IPS-15b (cell line): Measurements from ENCODE around the gene ARHGAP42.
"Not testable (repeated sequence)": the region's sequence is repeated elsewhere in the genome, so short reads cannot be mapped to it uniquely, and the experiment has no call there.

Source experiments
- H3K27me3 ChIP-seq: one replicate; pipeline ENCODE4 v1.6.1; 2013; ENCODE audit warnings: low read length; ENCODE audit not compliant: control insufficient read depth, insufficient read depth
- H3K36me3 ChIP-seq: one replicate; pipeline ENCODE4 v1.6.1; 2013; ENCODE audit warnings: low read length; ENCODE audit not compliant: control insufficient read depth, insufficient read depth
- H3K4me1 ChIP-seq: one replicate; pipeline ENCODE4 v1.6.1; 2013; ENCODE audit warnings: mild to moderate bottlenecking, low read length; ENCODE audit not compliant: control insufficient read depth, insufficient read depth
- H3K4me3 ChIP-seq: one replicate; pipeline ENCODE4 v1.5.1; 2013; ENCODE audit warnings: low read depth, low read length
- H3K9ac ChIP-seq: one replicate; pipeline ENCODE4 v1.6.1; 2013; ENCODE audit warnings: low read depth, mild to moderate bottlenecking, low read length
- H3K9me3 ChIP-seq: one replicate; pipeline ENCODE4 v1.6.1; 2013; ENCODE audit warnings: mild to moderate bottlenecking, low read length; ENCODE audit not compliant: control insufficient read depth, insufficient read depth

ARHGAP42 gene

GRCh38 chr11:101008961-101009689, 322.0 kb downstream of the ARHGAP42 start:
- no peak overlapping the region for H3K9ac ChIP-seq
- no peaks in the 10 kb centered on the region for H3K27me3 ChIP-seq
- H3K4me1 ChIP-seq, result no peaks in the 10 kb centered on the region

GRCh38 chr11:101009690-101010055, 322.6 kb downstream of the ARHGAP42 start:
- Histone ChIP-seq H3K9ac (no peak overlapping the region), H3K4me3 (no peak overlapping the region), H3K4me1 (no peaks in the 10 kb centered on the region), H3K9me3 (no peaks in the 10 kb centered on the region), H3K36me3 (no peaks in the 10 kb centered on the region), H3K27me3 (no peaks in the 10 kb centered on the region)

More at GRCh38 chr11:101008961-101009689, 322.0 kb downstream of the ARHGAP42 start:
- Histone ChIP-seq H3K36me3 (no peaks in the 10 kb centered on the region), H3K9me3 (no peaks in the 10 kb centered on the region), H3K4me3 (no peak overlapping the region)

- no peaks in the 10 kb centered on the region for H3K4me1 ChIP-seq
- H3K4me3 ChIP-seq, result no peak overlapping the region
- no peaks in the 10 kb centered on the region for H3K36me3 ChIP-seq
- no peak overlapping the region for H3K9ac ChIP-seq
- no peaks in the 10 kb centered on the region for H3K9me3 ChIP-seq
- H3K27me3 ChIP-seq, result no peaks in the 10 kb centered on the region
These were observed 323.8 kb downstream of the ARHGAP42 start for GRCh38 chr11:101010899-101011298.

GRCh38 chr11:101011881-101012280, 324.8 kb downstream of the ARHGAP42 start:
- H3K4me3 ChIP-seq, result no peak overlapping the region

GRCh38 chr11:101013702-101014101, 326.6 kb downstream of the ARHGAP42 start:
- not testable (repeated sequence) for H3K36me3 ChIP-seq, H3K4me3 ChIP-seq, H3K9ac ChIP-seq, H3K27me3 ChIP-seq, H3K9me3 ChIP-seq, H3K4me1 ChIP-seq

More at GRCh38 chr11:101011881-101012280, 324.8 kb downstream of the ARHGAP42 start:
- Histone ChIP-seq H3K9me3 (no peaks in the 10 kb centered on the region), H3K27me3 (no peaks in the 10 kb centered on the region), H3K36me3 (no peaks in the 10 kb centered on the region), H3K4me1 (no peaks in the 10 kb centered on the region), H3K9ac (no peak overlapping the region)

- H3K4me3 ChIP-seq, result no peak overlapping the region
- H3K9ac ChIP-seq, result no peak overlapping the region
- no peaks in the 10 kb centered on the region for H3K27me3 ChIP-seq
- no peaks in the 10 kb centered on the region for H3K9me3 ChIP-seq
- H3K36me3 ChIP-seq, result no peaks in the 10 kb centered on the region
- H3K4me1 ChIP-seq, result no peaks in the 10 kb centered on the region
These were observed 327.7 kb downstream of the ARHGAP42 start for GRCh38 chr11:101014600-101015285.

- no peaks in the 10 kb centered on the region for H3K27me3 ChIP-seq
- H3K9ac ChIP-seq, result no peak overlapping the region
- H3K36me3 ChIP-seq, result no peaks in the 10 kb centered on the region
- H3K9me3 ChIP-seq, result no peaks in the 10 kb centered on the region
- no peak overlapping the region for H3K4me3 ChIP-seq
- H3K4me1 ChIP-seq, result no peaks in the 10 kb centered on the region
These were observed 332.8 kb downstream of the ARHGAP42 start for GRCh38 chr11:101019870-101020269.

- H3K36me3 ChIP-seq, result no peaks in the 10 kb centered on the region
- no peak overlapping the region for H3K4me3 ChIP-seq
- no peaks in the 10 kb centered on the region for H3K27me3 ChIP-seq
- H3K9ac ChIP-seq, result no peak overlapping the region
- H3K4me1 ChIP-seq, result no peaks in the 10 kb centered on the region
- H3K9me3 ChIP-seq, result no peaks in the 10 kb centered on the region
These were observed 335.2 kb downstream of the ARHGAP42 start for GRCh38 chr11:101022256-101022655.

GRCh38 chr11:101028644-101029043, 341.6 kb downstream of the ARHGAP42 start:
- Histone ChIP-seq H3K4me1 (no peaks in the 10 kb centered on the region), H3K9me3 (no peaks in the 10 kb centered on the region), H3K27me3 (no peaks in the 10 kb centered on the region), H3K4me3 (no peak overlapping the region), H3K9ac (no peak overlapping the region), H3K36me3 (no peaks in the 10 kb centered on the region)

- Histone ChIP-seq H3K9me3 (no peaks in the 10 kb centered on the region), H3K4me3 (no peak overlapping the region), H3K27me3 (no peaks in the 10 kb centered on the region), H3K36me3 (no peaks in the 10 kb centered on the region), H3K4me1 (no peaks in the 10 kb centered on the region), H3K9ac (no peak overlapping the region)
These were observed 342.9 kb downstream of the ARHGAP42 start for GRCh38 chr11:101030015-101030414.

GRCh38 chr11:101030692-101031091, 343.6 kb downstream of the ARHGAP42 start:
- Histone ChIP-seq H3K4me1 (no peaks in the 10 kb centered on the region), H3K4me3 (no peak overlapping the region), H3K27me3 (no peaks in the 10 kb centered on the region), H3K9me3 (no peaks in the 10 kb centered on the region), H3K36me3 (no peaks in the 10 kb centered on the region), H3K9ac (no peak overlapping the region)

- no peaks in the 10 kb centered on the region for H3K36me3 ChIP-seq
- no peaks in the 10 kb centered on the region for H3K9me3 ChIP-seq
- no peak overlapping the region for H3K4me3 ChIP-seq
- H3K9ac ChIP-seq, result no peak overlapping the region
- H3K4me1 ChIP-seq, result no peaks in the 10 kb centered on the region
- H3K27me3 ChIP-seq, result no peaks in the 10 kb centered on the region
These were observed 344.6 kb downstream of the ARHGAP42 start for GRCh38 chr11:101031713-101032112.
